Ishikawa (cell line): ENCODE data around the gene IL3RA.

ENCODE experiments used
- CEBPB ChIP-seq: IDR thresholded peaks from 2 replicates; pipeline ENCODE4 v1.6.1; 2012
- CREB1 ChIP-seq: IDR thresholded peaks from 2 replicates; pipeline ENCODE4 v1.6.1; 2012; ENCODE audit warnings: low read depth
- EGR1 ChIP-seq: IDR thresholded peaks from 2 replicates; pipeline ENCODE4 v1.6.1; 2012
- EP300 ChIP-seq: IDR thresholded peaks from 2 replicates; pipeline ENCODE4 v1.6.1; 2012; ENCODE audit warnings: borderline replicate concordance
- FOXM1 ChIP-seq: IDR thresholded peaks from 2 replicates; pipeline ENCODE4 v1.6.1; 2012; ENCODE audit warnings: low read depth, borderline replicate concordance
- MAX ChIP-seq: IDR thresholded peaks from 2 replicates; pipeline ENCODE4 v1.6.1; 2012
- NFIC ChIP-seq: IDR thresholded peaks from 2 replicates; pipeline ENCODE4 v1.6.1; 2012
- RAD21 ChIP-seq: IDR thresholded peaks from 2 replicates; pipeline ENCODE4 v1.6.1; 2012; ENCODE audit warnings: low read depth
- REST ChIP-seq: IDR thresholded peaks from 2 replicates; pipeline ENCODE4 v1.6.1; 2012; ENCODE audit warnings: low read depth, mild to moderate bottlenecking
- TAF1 ChIP-seq: IDR thresholded peaks from 2 replicates; pipeline ENCODE4 v1.6.1; 2012; ENCODE audit warnings: low read depth, mild to moderate bottlenecking
- TCF12 ChIP-seq: IDR thresholded peaks from 2 replicates; pipeline ENCODE4 v1.6.1; 2012; ENCODE audit warnings: low read depth
- TEAD4 ChIP-seq: IDR thresholded peaks from 2 replicates; pipeline ENCODE4 v1.6.1; 2012
- USF1 ChIP-seq: IDR thresholded peaks from 2 replicates; pipeline ENCODE4 v1.6.1; 2012
- YY1 ChIP-seq: IDR thresholded peaks from 2 replicates; pipeline ENCODE4 v1.6.1; 2012; ENCODE audit warnings: low read depth
- ZBTB7A ChIP-seq: IDR thresholded peaks from 2 replicates; pipeline ENCODE4 v1.6.1; 2012; ENCODE audit warnings: low read depth

IL3RA gene

GRCh38 chrX:1416327-1416784 is 79.8 kb downstream of the IL3RA start:
- TF ChIP-seq ZBTB7A (no peak), USF1 (no peak), TCF12 (no peak), YY1 (no peak), FOXM1 (no peak), EP300 (no peak), TAF1 (no peak), EGR1 (no peak), RAD21 (no peak), MAX (no peak), TEAD4 (no peak), NFIC (no peak), CEBPB (no peak), REST (no peak)

- TF ChIP-seq FOXM1 (no peak), YY1 (no peak), TCF12 (no peak), EGR1 (no peak), EP300 (no peak), CREB1 (no peak), REST (no peak), TAF1 (no peak), RAD21 (no peak), USF1 (no peak), MAX (no peak), ZBTB7A (no peak), TEAD4 (no peak)
These were observed 80.6 kb downstream of the IL3RA start for GRCh38 chrX:1416965-1417760.

- TF ChIP-seq REST: no peak
- TF ChIP-seq ZBTB7A: no peak
- no peak for TF ChIP-seq EP300
- no peak for TF ChIP-seq NFIC
These were observed 81.6 kb downstream of the IL3RA start for GRCh38 chrX:1417921-1418771.
